GM12878 (cell line): ENCODE results near the gene NEDD8. TPM values are rescaled to one million over a fixed set of nuclear protein-coding genes. Genes with fewer than 3 reads are reported as not detected.

Source experiments
- ATF7 ChIP-seq: fragments of 450-650 bp; IDR thresholded peaks from 2 replicates; pipeline ENCODE4 v1.6.1; 2016; ENCODE audit warnings: low read depth, mild to moderate bottlenecking
- BMI1 ChIP-seq: fragments of 450-650 bp; IDR thresholded peaks from 2 replicates; pipeline ENCODE4 v1.6.1; 2016; ENCODE audit warnings: mild to moderate bottlenecking, moderate library complexity, borderline replicate concordance
- CBX5 ChIP-seq: sonication (generic); IDR thresholded peaks from 2 replicates; pipeline ENCODE4 v1.6.1; 2016; ENCODE audit warnings: low read depth, moderate library complexity, mild to moderate bottlenecking, inconsistent platforms
- HDAC6 ChIP-seq: fragments of 200-600 bp; sonication (generic); IDR thresholded peaks from one replicate; pipeline ENCODE4 v1.8.0; 2017; ENCODE audit warnings: antibody characterized with exemption; ENCODE audit not compliant: unreplicated experiment
- KDM1A ChIP-seq: fragments of 200-600 bp; sonication (generic); IDR thresholded peaks from 2 replicates; pipeline ENCODE4 v1.6.1; 2016; ENCODE audit warnings: borderline replicate concordance
- MEF2B ChIP-seq: fragments of 450-650 bp; IDR thresholded peaks from 2 replicates; pipeline ENCODE4 v1.6.1; 2018; ENCODE audit warnings: mild to moderate bottlenecking, moderate library complexity; ENCODE audit not compliant: partially characterized antibody, poor library complexity, severe bottlenecking
- SP1 ChIP-seq: IDR thresholded peaks from one replicate; pipeline ENCODE4 v1.6.1; 2011; ENCODE audit warnings: low read depth, low read length
- SRF ChIP-seq, 2 experiments: IDR thresholded peaks; 2 replicates each; pipeline ENCODE4 v1.6.1; 2011; ENCODE audit warnings: low read depth in 2 of 2, low read length in 2 of 2, mild to moderate bottlenecking in 1 of 2, moderate library complexity in 1 of 2
- TAF1 ChIP-seq: IDR thresholded peaks from 2 replicates; pipeline ENCODE4 v1.6.1; 2011; ENCODE audit warnings: mild to moderate bottlenecking, low read depth, low read length, borderline replicate concordance
- polyA plus RNA-seq, 11 experiments: library from polyadenylated mRNA; depleted of rRNA in 4 of 11; unstranded in 6 of 11; stranded (reverse) in 5 of 11; fragments of >200 nt; fragmentation: Nextera tagmentation in 4 of 11; fragmentation: Illumina TruSeq in 1 of 11; extraction: Ambion mirVana in 4 of 11; extraction: Trizol in 1 of 11; gene quantifications; 1 replicate in 1 of 11; 2 replicates in 10 of 11; pipeline versions ENCODE4 v1.2.1 to v1.2.3, GENCODE V29; 2011 to 2016; ENCODE audit warnings: inconsistent platforms in 2 of 11, missing spikeins in 2 of 11, low read depth in 1 of 11
- total RNA-seq, 4 experiments: library from RNA; depleted of rRNA in 3 of 4; stranded (reverse); fragments of >200 nt in 3 of 4; fragmentation: Illumina TruSeq in 1 of 4; extraction: Trizol in 1 of 4; gene quantifications; 2 replicates each; pipeline versions ENCODE4 v1.2.1 to v1.2.3, GENCODE V29; 2013 to 2021
- TF ChIP-seq, protein P1 (sequence below): fragments of 450-650 bp; formaldehyde crosslinking; IDR thresholded peaks from 2 replicates; pipeline ENCODE4 v1.5.0; 2022; ENCODE audit warnings: mild to moderate bottlenecking, missing genetic modification characterization
- TF ChIP-seq, protein P2 (sequence below): IDR thresholded peaks from 2 replicates; pipeline ENCODE4 v1.6.1; 2011; ENCODE audit warnings: borderline replicate concordance, low read depth, mild to moderate bottlenecking, moderate library complexity, mixed read lengths, low read length; ENCODE audit not compliant: insufficient read depth; ENCODE audit errors: extremely low read length

Gene NEDD8
- total and polyA plus RNA-seq, 10 of the 15 experiments (the other 5 are each of a cell fraction or from before 2014, with no cell fraction given), result 164 to 991 (median 300) TPM

DNA sequence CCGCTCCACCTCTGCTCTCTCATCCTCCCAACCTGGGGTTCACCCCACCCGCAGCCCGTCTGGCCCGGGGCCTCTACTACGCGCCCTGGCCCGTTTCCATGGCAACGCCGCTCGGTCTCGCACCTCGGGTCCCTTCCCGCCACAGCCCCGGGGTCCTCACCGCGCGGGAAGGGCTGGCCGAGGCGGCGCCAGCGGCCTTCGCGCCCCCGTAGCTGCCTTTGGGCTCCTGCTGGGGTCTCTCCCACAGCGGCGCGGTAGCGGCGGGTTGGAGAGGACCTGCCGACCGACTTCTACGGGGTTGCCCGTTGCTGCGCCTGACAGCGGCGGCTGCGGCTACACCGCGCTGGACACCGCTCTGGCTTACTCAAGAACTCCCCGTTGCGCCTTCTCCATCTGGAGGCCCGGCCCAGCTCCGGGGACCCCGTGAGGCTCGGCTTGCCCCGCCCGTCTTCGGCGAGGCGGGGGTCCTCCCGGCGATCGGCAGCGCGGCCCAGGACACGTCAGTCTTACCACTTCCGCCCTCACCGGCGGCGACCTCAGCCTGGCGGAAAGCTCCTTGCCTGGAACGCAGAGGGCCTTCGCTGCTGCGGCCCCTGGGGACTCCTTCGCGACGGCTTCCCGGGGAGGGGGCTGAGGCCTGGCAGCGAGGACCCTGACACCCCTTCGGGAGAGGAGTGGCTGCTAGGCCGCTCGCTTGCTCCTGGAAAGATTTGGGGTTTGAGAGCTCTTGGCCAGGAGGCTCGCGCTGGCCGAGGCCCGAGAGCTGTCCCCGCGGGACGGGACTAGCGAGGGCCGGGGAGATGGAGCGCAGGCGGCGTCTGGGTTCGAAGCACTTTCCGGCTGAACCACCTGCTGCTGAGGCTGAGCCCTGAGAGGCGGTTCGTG lies 36.7 kb downstream of the NEDD8 start, which contains the start of gene TM9SF1 (continued):
- TF ChIP-seq, protein P1, sequence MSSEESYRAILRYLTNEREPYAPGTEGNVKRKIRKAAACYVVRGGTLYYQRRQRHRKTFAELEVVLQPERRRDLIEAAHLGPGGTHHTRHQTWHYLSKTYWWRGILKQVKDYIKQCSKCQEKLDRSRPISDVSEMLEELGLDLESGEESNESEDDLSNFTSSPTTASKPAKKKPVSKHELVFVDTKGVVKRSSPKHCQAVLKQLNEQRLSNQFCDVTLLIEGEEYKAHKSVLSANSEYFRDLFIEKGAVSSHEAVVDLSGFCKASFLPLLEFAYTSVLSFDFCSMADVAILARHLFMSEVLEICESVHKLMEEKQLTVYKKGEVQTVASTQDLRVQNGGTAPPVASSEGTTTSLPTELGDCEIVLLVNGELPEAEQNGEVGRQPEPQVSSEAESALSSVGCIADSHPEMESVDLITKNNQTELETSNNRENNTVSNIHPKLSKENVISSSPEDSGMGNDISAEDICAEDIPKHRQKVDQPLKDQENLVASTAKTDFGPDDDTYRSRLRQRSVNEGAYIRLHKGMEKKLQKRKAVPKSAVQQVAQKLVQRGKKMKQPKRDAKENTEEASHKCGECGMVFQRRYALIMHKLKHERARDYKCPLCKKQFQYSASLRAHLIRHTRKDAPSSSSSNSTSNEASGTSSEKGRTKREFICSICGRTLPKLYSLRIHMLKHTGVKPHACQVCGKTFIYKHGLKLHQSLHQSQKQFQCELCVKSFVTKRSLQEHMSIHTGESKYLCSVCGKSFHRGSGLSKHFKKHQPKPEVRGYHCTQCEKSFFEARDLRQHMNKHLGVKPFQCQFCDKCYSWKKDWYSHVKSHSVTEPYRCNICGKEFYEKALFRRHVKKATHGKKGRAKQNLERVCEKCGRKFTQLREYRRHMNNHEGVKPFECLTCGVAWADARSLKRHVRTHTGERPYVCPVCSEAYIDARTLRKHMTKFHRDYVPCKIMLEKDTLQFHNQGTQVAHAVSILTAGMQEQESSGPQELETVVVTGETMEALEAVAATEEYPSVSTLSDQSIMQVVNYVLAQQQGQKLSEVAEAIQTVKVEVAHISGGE (CRISPR knock-in tag), result peak; percentile 78
- peak in 1 of 2 experiments; percentile 63; a peak in 2 of 4 replicates for TF ChIP-seq SRF (IDR thresholded peaks at IDR 0.05; ENCODE audit: low read depth in 2 of 2, low read length in 2 of 2)
- peak; percentile 97 for TF ChIP-seq MEF2B
- peak; percentile 61; the same call in 1 of the 2 replicates for TF ChIP-seq TAF1
- no peak for TF ChIP-seq KDM1A
- TF ChIP-seq BMI1, result peak; percentile 99
- TF ChIP-seq, protein P2, sequence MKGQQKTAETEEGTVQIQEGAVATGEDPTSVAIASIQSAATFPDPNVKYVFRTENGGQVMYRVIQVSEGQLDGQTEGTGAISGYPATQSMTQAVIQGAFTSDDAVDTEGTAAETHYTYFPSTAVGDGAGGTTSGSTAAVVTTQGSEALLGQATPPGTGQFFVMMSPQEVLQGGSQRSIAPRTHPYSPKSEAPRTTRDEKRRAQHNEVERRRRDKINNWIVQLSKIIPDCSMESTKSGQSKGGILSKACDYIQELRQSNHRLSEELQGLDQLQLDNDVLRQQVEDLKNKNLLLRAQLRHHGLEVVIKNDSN, result no peak
- TF ChIP-seq SP1, result peak; percentile 19
- peak; percentile 65 for TF ChIP-seq HDAC6
- 0 out of 2 replicates have a peak, but pooled peaks have one; percentile 54 for TF ChIP-seq ATF7
- peak; percentile 40; the same call in 1 of the 2 replicates for TF ChIP-seq CBX5
